OCI-LY7 (cell line): Measurements from ENCODE around the gene SEZ6.

Experiments
- EZH2phosphoT487 ChIP-seq: fragments of 200-600 bp; sonication (generic); IDR thresholded peaks from 2 replicates; pipeline ENCODE4 v1.6.1; 2018; ENCODE audit warnings: low read depth, borderline replicate concordance, mild to moderate bottlenecking, mixed run types, antibody characterized with exemption, low read length, moderate library complexity, mixed read lengths
- TF ChIP-seq, protein P1 (sequence below): fragments of 200-600 bp; sonication (generic); conservative IDR thresholded peaks from 2 replicates; pipeline ENCODE4 v1.5.1; 2014; ENCODE audit warnings: mild to moderate bottlenecking, antibody characterized with exemption, low read length, moderate library complexity, mixed read lengths

DNA sequence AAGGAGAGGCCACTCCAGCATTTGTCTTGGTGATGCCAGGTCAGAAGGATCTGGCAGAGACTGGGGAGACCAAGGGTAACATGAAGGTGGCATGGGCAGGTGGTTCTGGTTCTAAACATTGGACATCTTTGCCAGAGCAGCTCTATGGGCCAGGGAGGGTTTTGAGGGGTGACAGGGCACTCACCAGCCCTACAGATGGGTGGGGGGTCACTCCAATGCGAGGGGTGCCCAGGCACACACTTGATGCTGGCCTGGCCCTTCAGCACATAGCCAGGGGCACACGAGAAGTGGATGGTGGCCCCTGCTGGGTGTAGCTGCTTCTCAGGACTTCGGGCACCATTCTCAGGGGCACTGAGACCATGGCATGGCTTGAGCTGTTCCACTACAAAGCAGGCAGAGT, 49.0 kb downstream of the SEZ6 start:
- TF ChIP-seq, protein P1, sequence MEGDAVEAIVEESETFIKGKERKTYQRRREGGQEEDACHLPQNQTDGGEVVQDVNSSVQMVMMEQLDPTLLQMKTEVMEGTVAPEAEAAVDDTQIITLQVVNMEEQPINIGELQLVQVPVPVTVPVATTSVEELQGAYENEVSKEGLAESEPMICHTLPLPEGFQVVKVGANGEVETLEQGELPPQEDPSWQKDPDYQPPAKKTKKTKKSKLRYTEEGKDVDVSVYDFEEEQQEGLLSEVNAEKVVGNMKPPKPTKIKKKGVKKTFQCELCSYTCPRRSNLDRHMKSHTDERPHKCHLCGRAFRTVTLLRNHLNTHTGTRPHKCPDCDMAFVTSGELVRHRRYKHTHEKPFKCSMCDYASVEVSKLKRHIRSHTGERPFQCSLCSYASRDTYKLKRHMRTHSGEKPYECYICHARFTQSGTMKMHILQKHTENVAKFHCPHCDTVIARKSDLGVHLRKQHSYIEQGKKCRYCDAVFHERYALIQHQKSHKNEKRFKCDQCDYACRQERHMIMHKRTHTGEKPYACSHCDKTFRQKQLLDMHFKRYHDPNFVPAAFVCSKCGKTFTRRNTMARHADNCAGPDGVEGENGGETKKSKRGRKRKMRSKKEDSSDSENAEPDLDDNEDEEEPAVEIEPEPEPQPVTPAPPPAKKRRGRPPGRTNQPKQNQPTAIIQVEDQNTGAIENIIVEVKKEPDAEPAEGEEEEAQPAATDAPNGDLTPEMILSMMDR, result no peak
- no peak for TF ChIP-seq EZH2phosphoT487
